ENCODE data around the gene EMID1.

DNA sequence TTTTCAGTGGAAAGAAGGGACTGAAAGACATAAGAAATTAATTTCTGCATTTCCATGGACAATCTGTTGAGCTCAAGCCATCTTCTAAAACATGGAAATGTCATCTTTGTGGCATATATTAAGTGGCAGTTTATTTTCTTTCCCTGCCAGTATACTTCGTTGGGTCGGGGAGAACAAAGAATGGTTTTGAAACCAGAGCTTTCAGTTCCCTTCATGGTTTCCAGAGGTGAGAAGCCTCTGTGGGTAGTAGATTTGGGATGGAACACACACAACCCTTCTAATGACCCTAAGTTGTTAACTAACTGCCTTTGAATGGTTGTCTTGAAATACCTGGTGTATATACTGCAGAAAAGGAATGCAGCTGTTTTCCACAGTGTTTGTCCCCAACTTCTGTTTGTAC lies 83.1 kb downstream of the EMID1 start:
- TF ChIP-seq, protein P1, sequence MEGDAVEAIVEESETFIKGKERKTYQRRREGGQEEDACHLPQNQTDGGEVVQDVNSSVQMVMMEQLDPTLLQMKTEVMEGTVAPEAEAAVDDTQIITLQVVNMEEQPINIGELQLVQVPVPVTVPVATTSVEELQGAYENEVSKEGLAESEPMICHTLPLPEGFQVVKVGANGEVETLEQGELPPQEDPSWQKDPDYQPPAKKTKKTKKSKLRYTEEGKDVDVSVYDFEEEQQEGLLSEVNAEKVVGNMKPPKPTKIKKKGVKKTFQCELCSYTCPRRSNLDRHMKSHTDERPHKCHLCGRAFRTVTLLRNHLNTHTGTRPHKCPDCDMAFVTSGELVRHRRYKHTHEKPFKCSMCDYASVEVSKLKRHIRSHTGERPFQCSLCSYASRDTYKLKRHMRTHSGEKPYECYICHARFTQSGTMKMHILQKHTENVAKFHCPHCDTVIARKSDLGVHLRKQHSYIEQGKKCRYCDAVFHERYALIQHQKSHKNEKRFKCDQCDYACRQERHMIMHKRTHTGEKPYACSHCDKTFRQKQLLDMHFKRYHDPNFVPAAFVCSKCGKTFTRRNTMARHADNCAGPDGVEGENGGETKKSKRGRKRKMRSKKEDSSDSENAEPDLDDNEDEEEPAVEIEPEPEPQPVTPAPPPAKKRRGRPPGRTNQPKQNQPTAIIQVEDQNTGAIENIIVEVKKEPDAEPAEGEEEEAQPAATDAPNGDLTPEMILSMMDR (IDR thresholded peaks at IDR 0.05), result no peak
- no peak for TF ChIP-seq POLR2AphosphoS5 (IDR thresholded peaks at IDR 0.05)
